ENCODE data around the gene SLC9A8. TPM values are rescaled to one million over a fixed set of nuclear protein-coding genes. Genes with fewer than 3 reads are reported as not detected.

Gene SLC9A8
- total and polyA plus RNA-seq, 2 of the 4 experiments (the other 2 are of a cell fraction) = 4.1 to 5.0 TPM

DNA sequence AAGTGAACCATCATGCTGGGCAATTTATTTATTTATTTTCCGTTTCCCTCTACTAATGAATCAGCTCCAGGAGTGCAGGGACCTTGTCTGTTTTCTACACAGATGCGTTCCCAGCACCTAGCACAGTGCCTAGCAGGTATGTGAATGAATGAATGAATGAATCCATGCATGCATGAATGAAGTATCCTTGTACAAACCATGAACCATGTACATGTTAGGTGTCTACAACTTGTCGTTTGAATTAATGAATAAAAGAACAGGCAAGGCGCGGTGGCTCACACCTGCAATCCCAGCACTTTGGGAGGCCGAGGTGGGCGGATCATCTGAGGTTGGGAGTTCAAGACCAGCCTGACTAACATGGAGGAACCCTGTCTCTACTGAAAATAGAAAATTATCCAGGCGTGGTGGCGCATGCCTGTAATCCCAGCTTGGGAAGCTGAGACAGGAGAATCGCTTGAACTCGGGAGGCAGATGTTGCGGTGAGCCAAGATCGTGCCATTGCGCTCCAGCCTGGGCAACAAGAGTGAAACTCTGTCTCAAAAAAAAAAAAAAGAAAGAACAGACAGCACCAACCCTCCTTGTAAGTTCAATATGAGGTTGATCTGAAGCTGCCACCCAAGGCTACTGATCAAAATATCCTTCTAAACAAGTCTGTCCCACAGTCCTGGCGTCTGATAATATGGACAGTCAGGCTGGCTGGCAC lies 27.3 kb upstream of the SLC9A8 start:
- Histone ChIP-seq H3K9me1 (ENCODE audit: insufficient read depth, low read length) (peaks cover 8% of the 10 kb centered on the region; the same call in 1 of the 2 replicates), H3K27ac (ENCODE audit: insufficient read depth, low read length) (no peak overlapping the region), H3K4me1 (ENCODE audit: control insufficient read depth, insufficient read depth, low read length) (peaks cover 7% of the 10 kb centered on the region), H2AK9ac (replicated peaks; ENCODE audit: low read depth, low read length, poor library complexity) (no peak overlapping the region), H3K56ac (ENCODE audit: extremely low read depth, insufficient read depth, low read length) (no peak overlapping the region), H3K9ac (ENCODE audit: low read depth, low read length) (no peak overlapping the region), H2AK5ac (ENCODE audit: low read depth, low read length) (no peak overlapping the region), H4K20me1 (ENCODE audit: insufficient read depth, low read length) (no peaks in the 10 kb centered on the region), H2AFZ (replicated peaks; ENCODE audit: low read length, poor library complexity) (no peak overlapping the region), H4K8ac (ENCODE audit: low read depth in 2 of 2, low read length in 2 of 2) (no peak overlapping the region), H3K79me1 (ENCODE audit: low read depth in 1 of 2, low read length in 2 of 2) (no peaks in the 10 kb centered on the region), H3K23ac (ENCODE audit: low read depth, low read length) (no peak overlapping the region), H2BK120ac (ENCODE audit: low read depth, low read length) (no peak overlapping the region), H3K9me3 (ENCODE audit: control insufficient read depth, insufficient read depth, low read length) (no peaks in the 10 kb centered on the region), H3K18ac (ENCODE audit: low read depth, low read length) (no peak overlapping the region), H3K14ac (replicated peaks; ENCODE audit: low read depth, low read length) (no peak overlapping the region), H2BK15ac (ENCODE audit: low read depth, low read length) (no peak overlapping the region), H2BK5ac (ENCODE audit: low read depth, low read length, poor library complexity, severe bottlenecking) (no peak overlapping the region), H3K4me2 (ENCODE audit: low read depth, low read length) (no peak overlapping the region), H4K5ac (ENCODE audit: low read depth, low read length) (no peak overlapping the region), H3K36me3 (ENCODE audit: control insufficient read depth, insufficient read depth, low read length) (no peaks in the 10 kb centered on the region), H2BK20ac (ENCODE audit: low read depth, low read length) (no peak overlapping the region), H3K4me3 (ENCODE audit: insufficient read depth, low read depth, low read length) (no peak overlapping the region), H3K4ac (ENCODE audit: low read depth, low read length) (no peak overlapping the region), H3K27me3 (ENCODE audit: control insufficient read depth, insufficient read depth, low read length) (peaks cover 1% of the 10 kb centered on the region; the same call in 1 of the 2 replicates), H4K91ac (ENCODE audit: insufficient read depth, low read depth, low read length) (no peak overlapping the region)
- ChIA-PET POLR2A (ENCODE audit: unreplicated experiment) (no interaction called here), CTCF (no interaction called here)
- dilution Hi-C loops (cut with HindIII; ENCODE audit: low sequenced_read_pairs, unreplicated experiment) = no loop called here
- no TSS peak for BruUV-seq (replicated peaks)
- no peak for DNase-seq
- in situ Hi-C loops (cut with MboI; ENCODE audit: low sequenced_read_pairs) = no loop called here
- 96% methylated on average over 4 of the region's 15 CpGs; no CpG with 5 or more reads in 1 of the 2 experiments for WGBS, 2 experiments (ENCODE audit: extremely low coverage in 2 of 2, insufficient read length in 1 of 2)
- intact Hi-C loops (cut with micrococcal nuclease) = no loop called here
- TF ChIP-seq CHD1 (IDR thresholded peaks at IDR 0.05; ENCODE audit: low read depth, low read length) (no peak), POLR2A (IDR thresholded peaks at IDR 0.05; ENCODE audit: low read depth, low read length) (no peak), BHLHE40 (IDR thresholded peaks at IDR 0.05; ENCODE audit: low read depth, low read length) (no peak), RAD21 (IDR thresholded peaks at IDR 0.05; ENCODE audit: low read length) (no peak), CEBPB (IDR thresholded peaks at IDR 0.05; ENCODE audit: low read depth, low read length) (no peak), SMC3 (IDR thresholded peaks at IDR 0.05; ENCODE audit: low read depth, low read length) (no peak), NFE2L2 (IDR thresholded peaks at IDR 0.05; ENCODE audit: low read depth, low read length) (no peak), MXI1 (IDR thresholded peaks at IDR 0.05; ENCODE audit: borderline replicate concordance, low read depth, low read length) (no peak)
- TF ChIP-seq, protein P1, sequence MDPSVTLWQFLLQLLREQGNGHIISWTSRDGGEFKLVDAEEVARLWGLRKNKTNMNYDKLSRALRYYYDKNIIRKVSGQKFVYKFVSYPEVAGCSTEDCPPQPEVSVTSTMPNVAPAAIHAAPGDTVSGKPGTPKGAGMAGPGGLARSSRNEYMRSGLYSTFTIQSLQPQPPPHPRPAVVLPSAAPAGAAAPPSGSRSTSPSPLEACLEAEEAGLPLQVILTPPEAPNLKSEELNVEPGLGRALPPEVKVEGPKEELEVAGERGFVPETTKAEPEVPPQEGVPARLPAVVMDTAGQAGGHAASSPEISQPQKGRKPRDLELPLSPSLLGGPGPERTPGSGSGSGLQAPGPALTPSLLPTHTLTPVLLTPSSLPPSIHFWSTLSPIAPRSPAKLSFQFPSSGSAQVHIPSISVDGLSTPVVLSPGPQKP (IDR thresholded peaks at IDR 0.05; ENCODE audit: borderline replicate concordance, low read depth, low read length) = no peak
- TF ChIP-seq, protein P2, sequence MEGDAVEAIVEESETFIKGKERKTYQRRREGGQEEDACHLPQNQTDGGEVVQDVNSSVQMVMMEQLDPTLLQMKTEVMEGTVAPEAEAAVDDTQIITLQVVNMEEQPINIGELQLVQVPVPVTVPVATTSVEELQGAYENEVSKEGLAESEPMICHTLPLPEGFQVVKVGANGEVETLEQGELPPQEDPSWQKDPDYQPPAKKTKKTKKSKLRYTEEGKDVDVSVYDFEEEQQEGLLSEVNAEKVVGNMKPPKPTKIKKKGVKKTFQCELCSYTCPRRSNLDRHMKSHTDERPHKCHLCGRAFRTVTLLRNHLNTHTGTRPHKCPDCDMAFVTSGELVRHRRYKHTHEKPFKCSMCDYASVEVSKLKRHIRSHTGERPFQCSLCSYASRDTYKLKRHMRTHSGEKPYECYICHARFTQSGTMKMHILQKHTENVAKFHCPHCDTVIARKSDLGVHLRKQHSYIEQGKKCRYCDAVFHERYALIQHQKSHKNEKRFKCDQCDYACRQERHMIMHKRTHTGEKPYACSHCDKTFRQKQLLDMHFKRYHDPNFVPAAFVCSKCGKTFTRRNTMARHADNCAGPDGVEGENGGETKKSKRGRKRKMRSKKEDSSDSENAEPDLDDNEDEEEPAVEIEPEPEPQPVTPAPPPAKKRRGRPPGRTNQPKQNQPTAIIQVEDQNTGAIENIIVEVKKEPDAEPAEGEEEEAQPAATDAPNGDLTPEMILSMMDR (conservative IDR thresholded peaks at IDR 0.05; ENCODE audit: low read depth, low read length) = no peak
- TF ChIP-seq, protein P3, sequence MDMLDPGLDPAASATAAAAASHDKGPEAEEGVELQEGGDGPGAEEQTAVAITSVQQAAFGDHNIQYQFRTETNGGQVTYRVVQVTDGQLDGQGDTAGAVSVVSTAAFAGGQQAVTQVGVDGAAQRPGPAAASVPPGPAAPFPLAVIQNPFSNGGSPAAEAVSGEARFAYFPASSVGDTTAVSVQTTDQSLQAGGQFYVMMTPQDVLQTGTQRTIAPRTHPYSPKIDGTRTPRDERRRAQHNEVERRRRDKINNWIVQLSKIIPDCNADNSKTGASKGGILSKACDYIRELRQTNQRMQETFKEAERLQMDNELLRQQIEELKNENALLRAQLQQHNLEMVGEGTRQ (IDR thresholded peaks at IDR 0.05; ENCODE audit: low read depth, low read length) = no peak
- ATAC-seq (ENCODE audit: low read depth) = no peak
